ENCODE data around the gene OR10G7. TPM values are rescaled to one million over a fixed set of nuclear protein-coding genes. Genes with fewer than 3 reads are reported as not detected.

The OR10G7 gene, protein sequence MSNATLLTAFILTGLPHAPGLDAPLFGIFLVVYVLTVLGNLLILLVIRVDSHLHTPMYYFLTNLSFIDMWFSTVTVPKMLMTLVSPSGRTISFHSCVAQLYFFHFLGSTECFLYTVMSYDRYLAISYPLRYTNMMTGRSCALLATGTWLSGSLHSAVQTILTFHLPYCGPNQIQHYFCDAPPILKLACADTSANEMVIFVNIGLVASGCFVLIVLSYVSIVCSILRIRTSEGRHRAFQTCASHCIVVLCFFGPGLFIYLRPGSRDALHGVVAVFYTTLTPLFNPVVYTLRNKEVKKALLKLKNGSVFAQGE
- total RNA-seq = not detected

DNA sequence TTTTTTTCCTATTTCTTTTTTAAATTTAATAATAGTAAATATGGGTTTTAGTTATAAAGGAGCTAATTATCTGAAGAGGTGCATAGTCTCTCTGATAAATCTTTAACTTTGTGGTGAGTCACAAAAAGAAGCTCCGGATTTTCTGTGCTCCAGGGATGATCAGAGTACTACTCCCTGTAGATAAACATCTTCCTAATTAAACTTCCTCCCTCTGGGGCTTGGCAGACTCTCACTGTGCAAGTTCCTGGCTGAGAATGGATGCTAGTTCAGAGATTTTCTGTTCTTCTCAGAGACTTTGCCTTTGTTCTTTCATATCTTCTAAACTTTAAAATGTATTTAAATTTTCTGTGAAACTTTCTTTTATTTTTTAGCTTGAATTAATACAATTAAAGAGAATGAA, at the start of gene OR10G7:
Gene OR10G7 (minus strand): TSS at position 72 of the 400 bp plus-strand sequence. CDS start 2,324 bp downstream, outside the sequence.
- Histone ChIP-seq H3K27ac (no peak within 1 kb of the TSS), H3K27me3 (no peaks in the 10 kb centered on the region), H3K4me3 (no peak within 1 kb of the TSS), H3K36me3 (no peaks in the 10 kb centered on the region), H3K9me3 (no peaks in the 10 kb centered on the region), H3K4me1 (no peaks in the 10 kb centered on the region)
- intact Hi-C loops (cut with DNase I) = no loop called here
- TF ChIP-seq, protein P1, sequence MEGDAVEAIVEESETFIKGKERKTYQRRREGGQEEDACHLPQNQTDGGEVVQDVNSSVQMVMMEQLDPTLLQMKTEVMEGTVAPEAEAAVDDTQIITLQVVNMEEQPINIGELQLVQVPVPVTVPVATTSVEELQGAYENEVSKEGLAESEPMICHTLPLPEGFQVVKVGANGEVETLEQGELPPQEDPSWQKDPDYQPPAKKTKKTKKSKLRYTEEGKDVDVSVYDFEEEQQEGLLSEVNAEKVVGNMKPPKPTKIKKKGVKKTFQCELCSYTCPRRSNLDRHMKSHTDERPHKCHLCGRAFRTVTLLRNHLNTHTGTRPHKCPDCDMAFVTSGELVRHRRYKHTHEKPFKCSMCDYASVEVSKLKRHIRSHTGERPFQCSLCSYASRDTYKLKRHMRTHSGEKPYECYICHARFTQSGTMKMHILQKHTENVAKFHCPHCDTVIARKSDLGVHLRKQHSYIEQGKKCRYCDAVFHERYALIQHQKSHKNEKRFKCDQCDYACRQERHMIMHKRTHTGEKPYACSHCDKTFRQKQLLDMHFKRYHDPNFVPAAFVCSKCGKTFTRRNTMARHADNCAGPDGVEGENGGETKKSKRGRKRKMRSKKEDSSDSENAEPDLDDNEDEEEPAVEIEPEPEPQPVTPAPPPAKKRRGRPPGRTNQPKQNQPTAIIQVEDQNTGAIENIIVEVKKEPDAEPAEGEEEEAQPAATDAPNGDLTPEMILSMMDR (IDR thresholded peaks at IDR 0.05) = no peak
- no peak for TF ChIP-seq POLR2A (IDR thresholded peaks at IDR 0.05)
- no peak for DNase-seq
- WGBS, 2 donors = 4 to 7% methylated on average over 1 of the region's 1 CpG

DNA sequence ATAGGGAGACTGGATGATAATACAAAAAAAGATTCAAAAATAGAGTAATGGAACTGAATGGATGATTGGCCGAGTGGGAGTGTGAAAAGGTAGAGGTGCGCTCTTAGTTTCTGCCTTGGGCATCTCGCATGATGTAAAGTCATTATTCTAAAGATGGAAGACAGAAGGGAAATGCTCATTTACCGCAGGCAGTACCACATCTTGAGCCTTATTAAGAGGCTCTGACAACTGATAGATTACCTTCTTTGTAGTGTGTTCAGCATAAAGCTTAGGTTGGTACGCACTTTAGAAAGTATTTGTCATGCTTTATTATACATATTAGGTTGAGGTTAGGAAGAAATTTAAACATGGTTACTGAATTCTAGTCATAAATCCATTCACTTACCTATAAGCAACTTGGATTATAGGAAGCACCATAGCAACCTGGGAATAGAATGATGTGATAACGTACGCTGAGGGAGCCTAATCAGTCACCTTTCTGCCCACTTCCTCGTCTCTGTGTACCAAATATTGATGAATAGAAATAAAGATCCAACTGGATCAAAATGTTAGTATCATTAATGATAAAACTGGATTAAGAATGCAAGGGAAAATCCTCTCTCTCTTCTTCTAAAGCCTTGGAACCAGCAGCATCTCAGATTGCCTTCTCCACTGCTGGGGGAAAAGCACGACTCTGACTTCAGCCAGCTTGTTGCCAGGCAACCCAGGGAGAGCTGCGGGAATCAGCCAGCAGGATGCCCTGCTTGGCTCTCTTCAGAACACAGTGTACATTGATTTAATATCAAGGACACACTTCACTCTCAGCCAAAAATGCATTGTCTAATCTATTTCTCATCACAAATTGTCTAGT, 45.1 kb upstream of the OR10G7 start:
- no peak overlapping the region for H3K4me3 ChIP-seq
- 38 to 50% methylated on average over 10 of the region's 10 CpGs for WGBS, 2 donors
- peaks cover 0 to 29% (median 0%) of the 10 kb centered on the region in 4 donors for H3K27me3 ChIP-seq
- no peaks in the 10 kb centered on the region for H3K4me1 ChIP-seq
- no peaks in the 10 kb centered on the region for H3K9me3 ChIP-seq
- intact Hi-C loops (cut with DNase I) = no loop called here
- H3K27ac ChIP-seq = no peak overlapping the region
- no peak for DNase-seq
- TF ChIP-seq, protein P1 (IDR thresholded peaks at IDR 0.05) = no peak
- no peak for TF ChIP-seq POLR2A (IDR thresholded peaks at IDR 0.05)
- H3K36me3 ChIP-seq = no peaks in the 10 kb centered on the region

DNA sequence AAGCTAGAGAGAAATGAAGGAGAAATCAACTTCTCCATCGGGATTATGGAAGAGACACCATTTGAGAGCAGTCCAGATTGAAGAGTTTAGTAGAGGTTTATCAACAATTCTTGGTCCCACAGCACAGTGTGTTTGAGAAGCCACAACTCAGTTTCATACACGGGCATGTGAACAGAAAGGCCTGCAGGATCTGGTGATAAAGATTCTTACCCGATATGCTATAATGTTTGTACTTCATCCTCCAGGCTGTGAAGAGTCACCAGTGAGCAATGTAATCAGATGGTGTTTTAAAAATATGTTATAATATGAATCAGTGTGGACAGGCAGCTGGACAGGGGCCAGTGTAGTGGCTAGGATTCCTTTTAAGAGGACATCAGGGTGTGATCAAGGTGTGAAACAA, 44.5 kb upstream of the OR10G7 start:
- WGBS, 2 donors = 63 to 71% methylated on average over 3 of the region's 3 CpGs
- intact Hi-C loops (cut with DNase I) = no loop called here

DNA sequence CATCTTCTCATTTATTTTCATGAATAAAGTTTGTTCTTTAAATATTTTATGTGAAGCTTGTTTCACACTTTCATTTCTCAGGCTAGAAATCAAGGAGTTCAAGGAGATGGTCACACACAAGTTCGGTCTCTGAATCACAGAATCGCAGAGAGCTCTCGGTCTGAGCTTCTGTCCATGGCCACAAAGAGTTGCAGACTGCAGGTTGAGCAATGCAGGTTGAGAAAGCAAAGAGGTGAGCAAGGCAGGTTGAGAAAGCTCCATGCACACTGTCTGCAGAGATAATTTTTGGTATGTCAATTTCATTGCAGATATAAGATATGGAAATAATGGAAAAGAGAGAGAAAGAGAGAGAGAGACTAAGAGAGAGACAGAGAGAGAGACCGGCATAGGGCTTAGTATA, 41.2 kb upstream of the OR10G7 start:
- Histone ChIP-seq H3K4me1 (no peaks in the 10 kb centered on the region), H3K36me3 (no peaks in the 10 kb centered on the region), H3K4me3 (no peak overlapping the region), H3K27me3 (peaks cover 0 to 45% (median 0%) of the 10 kb centered on the region in 4 donors), H3K9me3 (no peaks in the 10 kb centered on the region), H3K27ac (no peak overlapping the region)
- WGBS, 2 donors = 68 to 86% methylated on average over 4 of the region's 4 CpGs
- intact Hi-C loops (cut with DNase I) = no loop called here
- DNase-seq = no peak
- TF ChIP-seq POLR2A (IDR thresholded peaks at IDR 0.05) = no peak
- TF ChIP-seq, protein P1 (IDR thresholded peaks at IDR 0.05) = no peak

More for the DNA sequence above, 44.5 kb upstream of the OR10G7 start:
- Histone ChIP-seq H3K36me3 (no peaks in the 10 kb centered on the region), H3K9me3 (no peaks in the 10 kb centered on the region), H3K4me1 (no peaks in the 10 kb centered on the region), H3K4me3 (no peak overlapping the region), H3K27me3 (peaks cover 0 to 29% (median 0%) of the 10 kb centered on the region in 4 donors), H3K27ac (no peak overlapping the region)
- DNase-seq = no peak
- no peak for TF ChIP-seq POLR2A (IDR thresholded peaks at IDR 0.05)
- TF ChIP-seq, protein P1 (IDR thresholded peaks at IDR 0.05) = no peak

DNA sequence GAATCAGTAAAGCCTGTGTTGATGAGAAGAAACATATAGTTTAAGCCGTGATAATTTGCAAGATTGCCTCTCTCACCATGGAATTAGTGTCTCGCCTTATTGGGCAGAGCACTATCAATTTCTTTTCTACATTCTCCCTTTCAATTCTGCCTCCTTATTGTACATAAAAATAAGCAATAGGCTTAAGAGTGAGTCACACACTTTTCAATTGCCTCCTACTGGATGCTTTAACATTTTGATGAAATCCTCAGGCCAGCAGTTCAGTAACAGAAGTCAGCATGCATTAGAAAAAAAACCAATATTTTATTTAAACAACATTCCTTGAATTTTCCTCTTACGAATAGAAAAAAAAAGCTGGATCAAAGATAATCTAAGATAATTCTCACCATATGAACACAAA, 40.4 kb upstream of the OR10G7 start:
- peaks cover 0 to 49% (median 0%) of the 10 kb centered on the region in 4 donors for H3K27me3 ChIP-seq
- WGBS, 2 donors = 52 to 71% methylated on average over 3 of the region's 3 CpGs

More for the DNA sequence above, 40.4 kb upstream of the OR10G7 start:
- Histone ChIP-seq H3K27ac (no peak overlapping the region), H3K4me3 (no peak overlapping the region), H3K9me3 (no peaks in the 10 kb centered on the region), H3K4me1 (peaks cover 0 to 3% (median 0%) of the 10 kb centered on the region in 3 donors), H3K36me3 (no peaks in the 10 kb centered on the region)
- TF ChIP-seq POLR2A (IDR thresholded peaks at IDR 0.05) = no peak
- TF ChIP-seq, protein P1 (IDR thresholded peaks at IDR 0.05) = no peak
- intact Hi-C loops (cut with DNase I) = no loop called here
- DNase-seq = no peak
